HepG2 (cell line): ENCODE data around the gene RESP18. TPM values are rescaled to one million over a fixed set of nuclear protein-coding genes. Genes with fewer than 3 reads are reported as not detected.

Experiments used
- ATAC-seq: fragments of 200-7000 bp; cut with Tn5 transposase; 3 replicates; pipeline ENCODE4 v1.9.1; 2020; ENCODE audit warnings: mild to moderate bottlenecking, moderate library complexity
- BruUV-seq: library from RNA; stranded (reverse); fragments of 400-500 nt; replicated peaks from 2 replicates; lab custom pipeline; 2021; lab: Mats Ljungman, UMichigan
- CTCF ChIA-PET: fragments of 300-600 bp; formaldehyde crosslinking; extraction: SDS; loops from one replicate; lab custom pipeline; 2021; ENCODE audit warnings: low total read pairs, inconsistent platforms, low intra/inter-chr PET ratio; lab: Yijun Ruan, JAX
- POLR2A ChIA-PET: fragments of 350-600 bp; sonication (Branson Sonifier 250); formaldehyde crosslinking; loops from one replicate; lab custom pipeline; 2020; ENCODE audit warnings: antibody characterized with exemption, inconsistent platforms; lab: Yijun Ruan, JAX
- DNase-seq: peaks from one replicate; pipeline ENCODE4 v3.0.0-alpha.2; 2015; ENCODE audit warnings: low spot score
- FAIRE-seq: peaks from 3 replicates; lab custom pipeline; 2011; peaks lifted over from hg19 to GRCh38; lab: Jason Lieb, UNC
- H2AFZ ChIP-seq: one replicate; pipeline ENCODE4 v1.6.1; 2011; ENCODE audit warnings: low read length, inconsistent platforms
- H3K27ac ChIP-seq: fragments of 300-600 bp; 3 replicates; pipeline ENCODE4 v1.8.0; 2011; ENCODE audit warnings: mixed run types, mild to moderate bottlenecking, mixed read lengths, low read length, inconsistent platforms; ENCODE audit not compliant: insufficient read depth; ENCODE audit errors: extremely low read length
- H3K27me3 ChIP-seq, 2 experiments: fragments of 200-600 bp in 1 of 2; 2 replicates in 1 of 2; 3 replicates in 1 of 2; pipeline versions ENCODE4 v1.6.0 to v1.8.0; 2011; ENCODE audit warnings: low read length in 2 of 2, mild to moderate bottlenecking in 2 of 2, moderate library complexity in 2 of 2, inconsistent platforms in 1 of 2; ENCODE audit not compliant: insufficient read depth in 2 of 2, control insufficient read depth in 1 of 2
- H3K36me3 ChIP-seq, 2 experiments: fragments of 200-600 bp in 1 of 2; replicated peaks in 1 of 2; 2 replicates in 1 of 2; 3 replicates in 1 of 2; pipeline versions ENCODE4 v1.5.1 to v1.8.0; 2011; ENCODE audit warnings: low read length in 2 of 2, inconsistent platforms in 1 of 2; ENCODE audit not compliant: insufficient read depth in 2 of 2, control insufficient read depth in 1 of 2
- H3K4me1 ChIP-seq: 2 replicates; pipeline ENCODE4 v1.5.1; 2012; ENCODE audit warnings: low read length, inconsistent platforms; ENCODE audit not compliant: insufficient read depth
- H3K4me2 ChIP-seq: 2 replicates; pipeline ENCODE4 v1.6.0; 2011; ENCODE audit warnings: low read depth, low read length, inconsistent platforms
- H3K4me3 ChIP-seq, 3 experiments: fragments of 200-600 bp in 1 of 3; sonication (generic), shearing (Covaris generic) in 1 of 3; replicated peaks in 1 of 3; 2 replicates each; pipeline ENCODE4 v1.5.1; 2011 to 2016; ENCODE audit warnings: low read length in 3 of 3, inconsistent platforms in 2 of 3, low read depth in 2 of 3, mild to moderate bottlenecking in 2 of 3, control low read depth in 1 of 3, mixed read lengths in 1 of 3; ENCODE audit not compliant: insufficient read depth in 1 of 3
- H3K79me2 ChIP-seq: one replicate; pipeline ENCODE4 v1.6.1; 2011; ENCODE audit warnings: low read length, inconsistent platforms; ENCODE audit not compliant: insufficient read depth
- H3K9ac ChIP-seq: 2 replicates; pipeline ENCODE4 v1.6.0; 2011; ENCODE audit warnings: mild to moderate bottlenecking, low read depth, low read length, inconsistent platforms; ENCODE audit not compliant: insufficient read depth
- H3K9me3 ChIP-seq: 2 replicates; pipeline ENCODE4 v1.5.1; 2012; ENCODE audit warnings: mild to moderate bottlenecking, low read length
- H4K20me1 ChIP-seq: 2 replicates; pipeline ENCODE4 v1.6.0; 2011; ENCODE audit warnings: inconsistent platforms, mild to moderate bottlenecking, low read length, moderate library complexity; ENCODE audit not compliant: insufficient read depth
- CBX5 ChIP-seq: sonication (generic); formaldehyde crosslinking; IDR thresholded peaks from 2 replicates; pipeline ENCODE4 v1.4.0; 2020; ENCODE audit warnings: missing genetic modification reagents, borderline replicate concordance
- MAFF ChIP-seq: IDR thresholded peaks from 2 replicates; pipeline ENCODE4 v1.6.1; 2011; ENCODE audit warnings: low read depth, low read length, improper control_type of control experiment
- MED8 ChIP-seq: sonication (generic); formaldehyde crosslinking; IDR thresholded peaks from 2 replicates; pipeline ENCODE4 v1.8.1; 2023; ENCODE audit warnings: mild to moderate bottlenecking, missing genetic modification reagents; ENCODE audit not compliant: insufficient replicate concordance
- MTA1 ChIP-seq: sonication (generic); formaldehyde crosslinking; IDR thresholded peaks from 2 replicates; pipeline ENCODE4 v1.4.0; 2020; ENCODE audit warnings: missing genetic modification reagents, mild to moderate bottlenecking, borderline replicate concordance
- NCOA2 ChIP-seq: sonication (generic); formaldehyde crosslinking; IDR thresholded peaks from 2 replicates; pipeline ENCODE4 v1.8.0; 2022; ENCODE audit warnings: inconsistent platforms
- NFIC ChIP-seq: IDR thresholded peaks from 2 replicates; pipeline ENCODE4 v1.6.1; 2012; ENCODE audit warnings: mild to moderate bottlenecking, low read length, inconsistent platforms
- NFKBIZ ChIP-seq: IDR thresholded peaks from 2 replicates; pipeline ENCODE4 v1.6.1; 2018; ENCODE audit warnings: missing genetic modification reagents, missing compliant biosample characterization
- SMC3 ChIP-seq: IDR thresholded peaks from 2 replicates; pipeline ENCODE4 v1.6.1; 2011; ENCODE audit warnings: low read length, improper control_type of control experiment
- TARDBP ChIP-seq: sonication (generic); formaldehyde crosslinking; IDR thresholded peaks from 2 replicates; pipeline ENCODE4 v1.8.0; 2022; ENCODE audit warnings: mild to moderate bottlenecking, missing genetic modification reagents
- THAP8 ChIP-seq: sonication (generic); formaldehyde crosslinking; IDR thresholded peaks from 2 replicates; pipeline ENCODE4 v1.5.1; 2020; ENCODE audit warnings: missing genetic modification reagents, mild to moderate bottlenecking, borderline replicate concordance
- XRCC5 ChIP-seq: fragments of 200-400 bp; formaldehyde crosslinking; optimal IDR thresholded peaks from 2 replicates; pipeline ENCODE3; 2017; ENCODE audit warnings: mild to moderate bottlenecking, low read length
- YEATS2 ChIP-seq: sonication (generic); formaldehyde crosslinking; IDR thresholded peaks from 2 replicates; pipeline ENCODE4 v1.4.0; 2020; ENCODE audit warnings: missing genetic modification reagents, borderline replicate concordance
- ZMYM4 ChIP-seq: sonication (generic); formaldehyde crosslinking; IDR thresholded peaks from 2 replicates; pipeline ENCODE4 v1.8.1; 2023; ENCODE audit warnings: mild to moderate bottlenecking, missing genetic modification reagents
- ZNF282 ChIP-seq: fragments of 450-650 bp; IDR thresholded peaks from 2 replicates; pipeline ENCODE4 v1.6.1; 2018; ENCODE audit not compliant: partially characterized antibody
- ZNF547 ChIP-seq: sonication (generic); formaldehyde crosslinking; IDR thresholded peaks from 2 replicates; pipeline ENCODE4 v1.5.1; 2020; ENCODE audit warnings: mild to moderate bottlenecking, missing genetic modification reagents
- ZNF549 ChIP-seq: sonication (generic); formaldehyde crosslinking; IDR thresholded peaks from 2 replicates; pipeline ENCODE4 v1.5.0; 2020; ENCODE audit warnings: missing genetic modification reagents
- ZSCAN20 ChIP-seq: sonication (generic); formaldehyde crosslinking; IDR thresholded peaks from 2 replicates; pipeline ENCODE4 v1.4.0; 2020; ENCODE audit warnings: missing genetic modification reagents, mild to moderate bottlenecking, borderline replicate concordance
- WGBS: methylation state at CpG from one replicate; pipeline ENCODE4 v1.1.6; 2017; ENCODE audit warnings: low lambda C conversion rate; 5-methylcytosine and 5-hydroxymethylcytosine counted together
- in situ Hi-C: cut with HindIII; loops from 2 replicates; pipeline ENCODE4 v1.10.0; 2017; ENCODE audit warnings: low pct_unique_long_range_greater_than_20kb; ENCODE audit not compliant: extremely low pct_ligation_motif_present
- intact Hi-C: fragments of 100-400 bp; cut with micrococcal nuclease; formaldehyde crosslinking; loops from one replicate; pipeline ENCODE4 v1.10.0; 2022; ENCODE audit not compliant: unreplicated experiment
- polyA plus RNA-seq, 8 experiments: library from polyadenylated mRNA; depleted of rRNA in 3 of 8; stranded (reverse) in 7 of 8; unstranded in 1 of 8; fragments of >200 nt; fragmentation: Illumina TruSeq in 4 of 8; extraction: Trizol in 4 of 8; gene quantifications; 2 replicates each; pipeline versions ENCODE4 v1.2.1 to v1.2.3, GENCODE V29; 2011 to 2016; ENCODE audit warnings: low read depth in 4 of 8, missing spikeins in 1 of 8, mixed read lengths in 1 of 8; ENCODE audit not compliant: insufficient read depth in 1 of 8
- total RNA-seq, 5 experiments: library from RNA; depleted of rRNA; stranded (reverse); fragments of >200 nt; fragmentation: Illumina TruSeq; extraction: Trizol; gene quantifications; 2 replicates each; pipeline ENCODE4 v1.2.3, GENCODE V29; 2016; ENCODE audit warnings: low read depth in 1 of 5
- TF ChIP-seq, protein P1 (sequence below): sonication (generic); formaldehyde crosslinking; conservative IDR thresholded peaks from 2 replicates; pipeline ENCODE4 v1.4.0; 2020; ENCODE audit warnings: missing genetic modification reagents
- TF ChIP-seq, protein P2 (sequence below): IDR thresholded peaks from 2 replicates; pipeline ENCODE4 v1.6.1; 2016; ENCODE audit warnings: control low read depth
- TF ChIP-seq, protein P3 (sequence below): IDR thresholded peaks from 2 replicates; pipeline ENCODE4 v1.6.1; 2016; ENCODE audit warnings: mild to moderate bottlenecking

RESP18 gene
- total and polyA plus RNA-seq, 2 of the 13 experiments (the other 11 are each of a cell fraction or from before 2014, with no cell fraction given), result not detected

DNA sequence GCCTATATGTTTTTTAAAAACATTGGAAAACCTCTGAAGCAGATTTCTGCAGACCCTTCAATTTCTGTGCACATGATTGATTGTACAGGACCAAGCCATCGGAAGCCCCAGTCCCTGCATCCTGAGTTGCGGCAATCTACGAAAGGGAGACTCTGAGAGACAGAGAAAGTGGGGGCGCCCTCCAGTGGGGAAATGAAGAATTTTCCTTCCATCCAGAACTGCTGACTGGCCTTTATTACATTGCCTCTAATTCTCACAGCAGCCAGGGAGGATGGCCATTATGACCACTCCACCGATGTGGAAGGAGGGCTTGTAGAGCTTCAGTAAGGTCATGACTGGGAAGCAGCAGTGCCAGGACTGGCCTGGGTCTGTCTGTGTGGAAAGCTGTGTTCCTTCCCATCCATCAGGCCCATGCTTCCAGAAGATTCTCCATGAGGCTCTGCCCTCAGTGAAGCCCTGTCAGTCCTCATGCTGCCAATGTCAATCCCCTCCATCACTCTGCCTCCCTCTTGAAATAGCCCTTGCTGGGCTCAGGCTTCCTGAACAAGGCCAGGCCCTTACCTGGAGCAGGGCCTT, 20.0 kb upstream of the RESP18 start (continued):
- TF ChIP-seq, protein P1, sequence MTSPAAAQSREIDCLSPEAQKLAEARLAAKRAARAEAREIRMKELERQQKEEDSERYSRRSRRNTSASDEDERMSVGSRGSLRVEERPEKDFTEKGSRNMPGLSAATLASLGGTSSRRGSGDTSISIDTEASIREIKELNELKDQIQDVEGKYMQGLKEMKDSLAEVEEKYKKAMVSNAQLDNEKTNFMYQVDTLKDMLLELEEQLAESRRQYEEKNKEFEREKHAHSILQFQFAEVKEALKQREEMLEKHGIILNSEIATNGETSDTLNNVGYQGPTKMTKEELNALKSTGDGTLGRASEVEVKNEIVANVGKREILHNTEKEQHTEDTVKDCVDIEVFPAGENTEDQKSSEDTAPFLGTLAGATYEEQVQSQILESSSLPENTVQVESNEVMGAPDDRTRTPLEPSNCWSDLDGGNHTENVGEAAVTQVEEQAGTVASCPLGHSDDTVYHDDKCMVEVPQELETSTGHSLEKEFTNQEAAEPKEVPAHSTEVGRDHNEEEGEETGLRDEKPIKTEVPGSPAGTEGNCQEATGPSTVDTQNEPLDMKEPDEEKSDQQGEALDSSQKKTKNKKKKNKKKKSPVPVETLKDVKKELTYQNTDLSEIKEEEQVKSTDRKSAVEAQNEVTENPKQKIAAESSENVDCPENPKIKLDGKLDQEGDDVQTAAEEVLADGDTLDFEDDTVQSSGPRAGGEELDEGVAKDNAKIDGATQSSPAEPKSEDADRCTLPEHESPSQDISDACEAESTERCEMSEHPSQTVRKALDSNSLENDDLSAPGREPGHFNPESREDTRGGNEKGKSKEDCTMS (CRISPR knock-in tag), result no peak
- no peak for TF ChIP-seq ZSCAN20 (CRISPR knock-in tag)
- TF ChIP-seq XRCC5, result peak; percentile 68
- TF ChIP-seq NCOA2, result no peak
- no peak for TF ChIP-seq CBX5 (CRISPR knock-in tag)
- no peak for TF ChIP-seq MTA1 (CRISPR knock-in tag)
- TF ChIP-seq MAFF, result peak; percentile 99
- no peak for TF ChIP-seq NFIC
- no peak for TF ChIP-seq YEATS2
- TF ChIP-seq SMC3, result peak; percentile 66; the same call in 1 of the 2 replicates

GRCh38 chr2:219350710-219351221, 18.2 kb upstream of the RESP18 start:
- Histone ChIP-seq H3K9ac (no peak overlapping the region), H3K4me2 (no peak overlapping the region), H3K4me3 (no peak overlapping the region), H3K4me1 (no peaks in the 10 kb centered on the region), H3K9me3 (no peaks in the 10 kb centered on the region), H4K20me1 (no peaks in the 10 kb centered on the region), H3K27ac (no peak overlapping the region), H3K36me3 (no peaks in the 10 kb centered on the region), H3K27me3 (peaks cover 0 to 59% of the 10 kb centered on the region in 2 experiments; a peak in 3 of 5 replicates), H2AFZ (no peak overlapping the region), H3K79me2 (no peaks in the 10 kb centered on the region)
- ATAC-seq (no peak), DNase-seq (no peak), FAIRE-seq (no peak)
- POLR2A ChIA-PET, result interaction anchor here (1.0 kb wide), 1 partner anchor 37 kb away, joined by 3 read pairs; the partner anchor contains the start of gene DNPEP
- intact Hi-C loops, result no loop called here
- CTCF ChIA-PET, result no interaction called here
- WGBS, result 5% methylated on average over 4 of the region's 4 CpGs
- in situ Hi-C loops, result no loop called here
- no TSS peak for BruUV-seq
- TF ChIP-seq, protein P2, sequence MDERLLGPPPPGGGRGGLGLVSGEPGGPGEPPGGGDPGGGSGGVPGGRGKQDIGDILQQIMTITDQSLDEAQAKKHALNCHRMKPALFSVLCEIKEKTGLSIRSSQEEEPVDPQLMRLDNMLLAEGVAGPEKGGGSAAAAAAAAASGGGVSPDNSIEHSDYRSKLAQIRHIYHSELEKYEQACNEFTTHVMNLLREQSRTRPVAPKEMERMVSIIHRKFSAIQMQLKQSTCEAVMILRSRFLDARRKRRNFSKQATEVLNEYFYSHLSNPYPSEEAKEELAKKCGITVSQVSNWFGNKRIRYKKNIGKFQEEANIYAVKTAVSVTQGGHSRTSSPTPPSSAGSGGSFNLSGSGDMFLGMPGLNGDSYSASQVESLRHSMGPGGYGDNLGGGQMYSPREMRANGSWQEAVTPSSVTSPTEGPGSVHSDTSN (CRISPR knock-in tag), result no peak
- TF ChIP-seq, protein P3, sequence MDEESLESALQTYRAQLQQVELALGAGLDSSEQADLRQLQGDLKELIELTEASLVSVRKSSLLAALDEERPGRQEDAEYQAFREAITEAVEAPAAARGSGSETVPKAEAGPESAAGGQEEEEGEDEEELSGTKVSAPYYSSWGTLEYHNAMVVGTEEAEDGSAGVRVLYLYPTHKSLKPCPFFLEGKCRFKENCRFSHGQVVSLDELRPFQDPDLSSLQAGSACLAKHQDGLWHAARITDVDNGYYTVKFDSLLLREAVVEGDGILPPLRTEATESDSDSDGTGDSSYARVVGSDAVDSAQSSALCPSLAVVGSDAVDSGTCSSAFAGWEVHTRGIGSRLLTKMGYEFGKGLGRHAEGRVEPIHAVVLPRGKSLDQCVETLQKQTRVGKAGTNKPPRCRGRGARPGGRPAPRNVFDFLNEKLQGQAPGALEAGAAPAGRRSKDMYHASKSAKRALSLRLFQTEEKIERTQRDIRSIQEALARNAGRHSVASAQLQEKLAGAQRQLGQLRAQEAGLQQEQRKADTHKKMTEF, result no peak
- no peak for TF ChIP-seq TARDBP (CRISPR knock-in tag)
- no peak for TF ChIP-seq ZNF547 (CRISPR knock-in tag)
- TF ChIP-seq MED8 (CRISPR knock-in tag), result no peak
- no peak for TF ChIP-seq ZMYM4 (CRISPR knock-in tag)
- TF ChIP-seq NFKBIZ (CRISPR knock-in tag), result no peak
- no peak for TF ChIP-seq THAP8 (CRISPR knock-in tag)
- no peak for TF ChIP-seq ZNF282
- no peak for TF ChIP-seq ZNF549 (CRISPR knock-in tag)
